ENCODE results near the gene CDK5R1. TPM values are rescaled to one million over a fixed set of nuclear protein-coding genes. Genes with fewer than 3 reads are reported as not detected.

The CDK5R1 gene
- total and polyA plus RNA-seq, 8 donors = 0.37 to 2.6 (median 1.8) TPM; not detected in 2

DNA sequence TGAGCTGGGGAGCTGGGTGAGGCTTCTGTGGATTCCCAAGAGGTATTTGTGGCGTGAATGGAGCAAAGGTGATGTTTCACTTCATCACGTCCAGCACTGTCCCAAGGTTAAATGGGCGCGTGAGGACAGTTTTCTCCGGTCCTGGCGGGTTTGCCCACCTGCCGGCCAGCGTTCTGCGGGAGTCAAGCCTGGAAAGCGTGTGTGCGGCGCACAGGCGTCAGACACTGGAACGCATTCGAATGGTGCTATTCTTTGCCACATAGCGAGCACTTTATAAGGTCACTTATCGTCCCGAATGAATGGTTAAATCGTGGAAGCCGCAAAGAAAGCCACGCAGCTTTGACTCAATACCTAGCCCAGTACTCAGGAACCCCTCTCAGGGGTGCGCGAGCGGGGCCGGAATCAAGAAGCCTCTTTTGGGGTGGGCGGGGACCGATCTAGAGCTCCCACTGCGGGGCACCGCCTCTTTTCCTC, 42.9 kb upstream of the CDK5R1 start:
- no peaks in the 10 kb centered on the region for H3K27me3 ChIP-seq
- peaks cover 14 to 32% (median 26%) of the 10 kb centered on the region in 4 donors for H3K4me1 ChIP-seq
- no peak for DNase-seq
- WGBS, 5 donors = 3 to 16% (median 8%) methylated on average over 26 to 29 of the region's 29 CpGs
- peaks cover 18 to 22% (median 20%) of the 10 kb centered on the region in 4 donors for H3K36me3 ChIP-seq
- intact Hi-C loops (cut with DNase I; ENCODE audit: low total_unique reads) = no loop called here
- peak overlapping the region; percentile 69 to 99 (median 87) for H3K4me3 ChIP-seq
- H3K27ac ChIP-seq = peak overlapping the region in 2 of 5 donors; percentile 90 to 91
- TF ChIP-seq, protein P1, sequence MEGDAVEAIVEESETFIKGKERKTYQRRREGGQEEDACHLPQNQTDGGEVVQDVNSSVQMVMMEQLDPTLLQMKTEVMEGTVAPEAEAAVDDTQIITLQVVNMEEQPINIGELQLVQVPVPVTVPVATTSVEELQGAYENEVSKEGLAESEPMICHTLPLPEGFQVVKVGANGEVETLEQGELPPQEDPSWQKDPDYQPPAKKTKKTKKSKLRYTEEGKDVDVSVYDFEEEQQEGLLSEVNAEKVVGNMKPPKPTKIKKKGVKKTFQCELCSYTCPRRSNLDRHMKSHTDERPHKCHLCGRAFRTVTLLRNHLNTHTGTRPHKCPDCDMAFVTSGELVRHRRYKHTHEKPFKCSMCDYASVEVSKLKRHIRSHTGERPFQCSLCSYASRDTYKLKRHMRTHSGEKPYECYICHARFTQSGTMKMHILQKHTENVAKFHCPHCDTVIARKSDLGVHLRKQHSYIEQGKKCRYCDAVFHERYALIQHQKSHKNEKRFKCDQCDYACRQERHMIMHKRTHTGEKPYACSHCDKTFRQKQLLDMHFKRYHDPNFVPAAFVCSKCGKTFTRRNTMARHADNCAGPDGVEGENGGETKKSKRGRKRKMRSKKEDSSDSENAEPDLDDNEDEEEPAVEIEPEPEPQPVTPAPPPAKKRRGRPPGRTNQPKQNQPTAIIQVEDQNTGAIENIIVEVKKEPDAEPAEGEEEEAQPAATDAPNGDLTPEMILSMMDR (IDR thresholded peaks at IDR 0.05) = peak in 2 of 7 experiments; percentile 78
- no peak for TF ChIP-seq EP300 (IDR thresholded peaks at IDR 0.05)
- no peak for TF ChIP-seq POLR2A (IDR thresholded peaks at IDR 0.05)
- no peak for TF ChIP-seq POLR2AphosphoS5 (IDR thresholded peaks at IDR 0.05)
- no peaks in the 10 kb centered on the region for H3K9me3 ChIP-seq

DNA sequence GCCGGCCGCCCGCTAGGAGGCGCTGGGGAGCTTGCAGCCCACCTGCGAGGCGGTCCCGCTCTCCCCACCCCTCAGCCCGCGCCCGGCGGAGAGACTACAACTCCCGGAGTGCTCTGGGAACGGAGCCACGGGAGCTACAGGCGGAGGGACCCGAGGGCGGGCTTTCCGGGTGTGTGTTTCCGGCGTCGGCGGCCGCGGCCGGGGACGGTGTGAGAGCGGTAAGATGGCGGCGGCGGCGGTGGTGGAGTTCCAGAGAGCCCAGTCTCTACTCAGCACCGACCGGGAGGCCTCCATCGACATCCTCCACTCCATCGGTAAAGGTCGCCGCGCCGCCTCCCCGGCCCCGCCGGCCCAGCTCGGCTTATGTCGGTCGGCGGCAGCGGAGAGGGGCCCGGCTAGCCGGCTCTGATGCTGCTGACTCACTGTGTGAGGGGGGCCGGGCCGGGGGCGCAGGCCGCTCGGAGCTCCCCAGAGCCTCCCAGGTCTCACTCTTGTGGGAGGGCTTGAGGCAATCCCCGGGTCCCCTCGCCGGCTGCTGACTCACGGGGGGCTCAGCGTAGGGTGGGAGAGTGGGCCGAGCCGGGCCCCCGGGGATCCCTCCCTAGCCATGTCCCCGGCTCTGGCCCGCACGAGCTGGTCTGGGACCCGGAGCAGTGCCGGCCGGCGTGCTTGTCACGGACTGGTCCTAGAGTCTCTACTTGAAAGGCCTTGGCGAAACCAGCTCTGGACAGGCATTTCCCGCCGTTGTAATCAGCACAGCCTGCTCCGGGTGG, 42.3 kb upstream of the CDK5R1 start, which contains the start of gene PSMD11:
TSS of gene PSMD11 (plus strand) at position 210 of the 773 bp plus-strand sequence. CDS start at position 224, 14 bp downstream.
- intact Hi-C loops (cut with DNase I; ENCODE audit: low total_unique reads) = no loop called here
- peaks cover 14 to 32% (median 26%) of the 10 kb centered on the region in 4 donors for H3K4me1 ChIP-seq
- H3K4me3 ChIP-seq = peak within 1 kb of the TSS; percentile 69 to 99 (median 87)
- H3K27ac ChIP-seq = peak within 1 kb of the TSS; percentile 74 to 91 (median 85)
- peak; percentile 60 to 89 (median 64) for TF ChIP-seq POLR2AphosphoS5 (IDR thresholded peaks at IDR 0.05)
- no peak for TF ChIP-seq EP300 (IDR thresholded peaks at IDR 0.05)
- TF ChIP-seq, protein P1 (IDR thresholded peaks at IDR 0.05) = peak in 3 of 7 experiments; percentile 78 to 89 (median 80)
- TF ChIP-seq POLR2A (IDR thresholded peaks at IDR 0.05) = no peak
- H3K36me3 ChIP-seq = peaks cover 21 to 28% (median 26%) of the 10 kb centered on the region in 4 donors
- WGBS, 5 donors = 0 to 1% (median 1%) methylated on average over 29 to 74 of the region's 74 CpGs
- no peaks in the 10 kb centered on the region for H3K27me3 ChIP-seq
- H3K9me3 ChIP-seq = no peaks in the 10 kb centered on the region
- DNase-seq = peak; percentile 99

DNA sequence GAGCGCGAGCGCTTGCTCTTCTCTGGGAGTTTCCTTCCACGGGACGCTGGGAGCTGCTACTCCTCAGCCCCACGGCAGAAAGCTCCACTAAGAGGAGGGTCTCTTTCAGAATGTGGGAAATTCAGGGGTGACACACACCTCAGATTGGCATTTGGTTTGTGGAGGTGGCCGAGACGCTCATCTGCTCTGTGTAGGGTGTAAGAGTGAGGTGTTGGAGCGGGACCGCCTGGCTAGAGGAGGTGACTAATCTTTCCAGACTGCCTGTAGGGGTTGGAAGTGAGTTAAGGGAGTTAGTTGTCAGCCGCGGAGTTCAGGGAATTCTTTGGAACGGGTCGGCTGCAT, 41.7 kb upstream of the CDK5R1 start:
- intact Hi-C loops (cut with DNase I; ENCODE audit: low total_unique reads) = no loop called here
- TF ChIP-seq EP300 (IDR thresholded peaks at IDR 0.05) (no peak), POLR2AphosphoS5 (IDR thresholded peaks at IDR 0.05) (peak in 1 of 3 donors; percentile 23)
- Histone ChIP-seq H3K4me1 (peaks cover 14 to 32% (median 26%) of the 10 kb centered on the region in 4 donors), H3K27ac (peak overlapping the region; percentile 74 to 91 (median 85)), H3K27me3 (no peaks in the 10 kb centered on the region), H3K9me3 (no peaks in the 10 kb centered on the region), H3K4me3 (peak overlapping the region; percentile 69 to 99 (median 87)), H3K36me3 (peaks cover 21 to 34% (median 32%) of the 10 kb centered on the region in 4 donors)
- 0 to 1% (median 0%) methylated on average over 14 of the region's 14 CpGs for WGBS, 5 donors
- peak; percentile 28 to 69 for DNase-seq

GRCh38 chr17:32445497-32445896, 41.3 kb upstream of the CDK5R1 start:
- Histone ChIP-seq H3K4me3 (peak overlapping the region; percentile 69 to 99 (median 87)), H3K27ac (peak overlapping the region in 4 of 5 donors; percentile 78 to 91 (median 88)), H3K27me3 (no peaks in the 10 kb centered on the region), H3K9me3 (no peaks in the 10 kb centered on the region), H3K4me1 (peaks cover 14 to 32% (median 26%) of the 10 kb centered on the region in 4 donors), H3K36me3 (peaks cover 21 to 38% (median 36%) of the 10 kb centered on the region in 4 donors)
- TF ChIP-seq EP300 (IDR thresholded peaks at IDR 0.05) = no peak
- TF ChIP-seq POLR2A (IDR thresholded peaks at IDR 0.05) = no peak
- TF ChIP-seq POLR2AphosphoS5 (IDR thresholded peaks at IDR 0.05) = no peak
- no peak for DNase-seq
- intact Hi-C loops (cut with DNase I; ENCODE audit: low total_unique reads) = no loop called here
- 7 to 15% (median 9%) methylated on average over 6 of the region's 6 CpGs for WGBS, 5 donors

DNA sequence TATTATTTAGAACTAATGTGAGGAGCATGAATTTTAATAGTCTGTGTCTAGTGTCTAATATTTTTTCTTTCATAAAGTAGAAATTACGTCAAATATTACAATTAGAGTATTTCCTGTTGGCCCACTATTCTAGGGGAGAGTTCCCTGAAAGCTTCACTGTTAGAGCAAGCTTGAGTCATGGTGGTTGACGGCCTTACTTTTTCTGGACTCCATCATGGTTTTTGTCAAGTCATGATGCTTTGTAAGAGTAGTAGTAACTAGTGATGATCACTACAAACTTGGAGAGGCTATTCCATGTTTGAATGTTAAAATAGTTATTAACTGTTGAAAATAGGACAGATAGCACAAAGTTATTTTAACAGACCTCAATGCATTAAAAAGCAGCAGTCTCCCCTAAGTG, 40.8 kb upstream of the CDK5R1 start:
- WGBS, 5 donors = 58 to 71% (median 64%) methylated on average over 2 of the region's 2 CpGs
- no peak for DNase-seq
- intact Hi-C loops (cut with DNase I; ENCODE audit: low total_unique reads) = no loop called here
- Histone ChIP-seq H3K4me1 (peaks cover 14 to 32% (median 26%) of the 10 kb centered on the region in 4 donors), H3K9me3 (no peaks in the 10 kb centered on the region), H3K27me3 (no peaks in the 10 kb centered on the region), H3K27ac (no peak overlapping the region), H3K4me3 (peak overlapping the region in 3 of 4 donors; percentile 69 to 88 (median 86)), H3K36me3 (peaks cover 21 to 43% (median 41%) of the 10 kb centered on the region in 4 donors)
- TF ChIP-seq POLR2A (IDR thresholded peaks at IDR 0.05) = no peak
- TF ChIP-seq, protein P1 (IDR thresholded peaks at IDR 0.05) = no peak
- no peak for TF ChIP-seq EP300 (IDR thresholded peaks at IDR 0.05)
- no peak for TF ChIP-seq POLR2AphosphoS5 (IDR thresholded peaks at IDR 0.05)

Measured in stomach (tissue), 9 donors.